OCI-LY7 (cell line): ENCODE measurements around the gene SYNGR3.
"Not testable (repeated sequence)": the region's sequence is repeated elsewhere in the genome, so short reads cannot be mapped to it uniquely, and the experiment has no call there.

ENCODE experiments used
- CTCF ChIP-seq: fragments of 200-600 bp; sonication (generic); conservative IDR thresholded peaks from 2 replicates; pipeline ENCODE4 v1.5.1; 2014; ENCODE audit warnings: mild to moderate bottlenecking, antibody characterized with exemption, low read length, moderate library complexity, mixed read lengths
- EZH2phosphoT487 ChIP-seq: fragments of 200-600 bp; sonication (generic); IDR thresholded peaks from 2 replicates; pipeline ENCODE4 v1.6.1; 2018; ENCODE audit warnings: low read depth, borderline replicate concordance, mild to moderate bottlenecking, mixed run types, antibody characterized with exemption, low read length, moderate library complexity, mixed read lengths

DNA sequence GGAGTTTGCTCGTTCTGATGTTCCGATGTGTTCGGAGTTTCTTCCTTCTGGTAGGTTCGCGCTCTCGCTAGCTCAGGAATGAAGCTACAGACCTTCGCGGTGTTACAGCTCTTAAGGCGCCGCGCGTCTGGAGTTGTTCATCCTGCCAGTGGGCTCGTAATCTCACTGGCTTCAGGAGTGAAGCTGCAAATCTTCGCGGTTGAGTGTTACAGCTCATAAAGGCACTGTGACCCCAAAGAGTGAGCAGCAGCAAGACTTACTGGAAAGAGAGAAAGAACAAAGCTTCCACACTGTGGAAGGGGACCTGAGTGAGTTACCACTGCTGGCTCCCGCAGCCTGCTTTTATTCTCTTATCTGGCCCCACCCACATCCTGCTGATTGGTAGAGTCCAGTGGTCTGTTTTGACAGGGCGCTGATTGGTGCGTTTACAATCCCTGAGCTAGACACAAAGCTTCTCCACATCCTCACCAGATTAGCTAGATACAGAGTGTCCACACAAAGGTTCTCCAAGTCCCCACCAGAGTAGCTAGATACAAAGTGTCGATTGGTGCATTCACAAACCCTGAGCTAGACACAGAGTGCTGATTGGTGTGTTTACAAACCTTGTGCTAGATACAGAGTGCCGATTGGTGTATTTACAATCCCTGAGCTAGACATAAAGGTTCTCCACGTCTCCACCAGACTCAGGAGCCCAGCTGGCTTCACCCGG lies 32.2 kb upstream of the SYNGR3 start:
- not testable (repeated sequence) for TF ChIP-seq CTCF, EZH2phosphoT487
